Tibial nerve (tissue), 4 donors: ENCODE results near the gene SRGAP3. TPM values are rescaled to one million over a fixed set of nuclear protein-coding genes. Genes with fewer than 3 reads are reported as not detected.

Source experiments
- DNase-seq, 2 donors: peaks; one replicate each; pipeline ENCODE4 v3.0.0-alpha.2; 2019; ENCODE audit warnings: low spot score in 2 of 2
- H3K27ac ChIP-seq, 4 donors: fragments of 200-600 bp; sonication (generic) in 3 of 4; one replicate each; pipeline ENCODE4 v1.5.1; 2017 to 2019; ENCODE audit warnings: mild to moderate bottlenecking in 1 of 4
- H3K27me3 ChIP-seq, 2 donors: fragments of 200-600 bp; sonication (generic) in 1 of 2; one replicate each; pipeline versions ENCODE4 v1.5.1 to v1.6.0; 2017 to 2019
- H3K36me3 ChIP-seq, 3 donors: fragments of 200-600 bp; sonication (generic); one replicate each; pipeline ENCODE4 v1.5.1; 2018 to 2019
- H3K4me1 ChIP-seq, 4 donors: fragments of 200-600 bp; sonication (generic) in 3 of 4; one replicate each; pipeline ENCODE4 v1.5.1; 2017 to 2019
- H3K4me3 ChIP-seq, 4 donors: fragments of 200-600 bp; sonication (generic) in 3 of 4; one replicate each; pipeline ENCODE4 v1.5.1; 2017 to 2019; ENCODE audit warnings: mild to moderate bottlenecking in 1 of 4, moderate library complexity in 1 of 4
- H3K9me3 ChIP-seq, 4 donors: fragments of 200-600 bp; sonication (generic) in 3 of 4; one replicate each; pipeline ENCODE4 v1.5.1; 2017 to 2019
- CTCF ChIP-seq, 5 experiments: fragments of 200-600 bp in 3 of 5; fragments of 450-650 bp in 2 of 5; sonication (generic) in 3 of 5; IDR thresholded peaks; one replicate each; pipeline ENCODE4 v1.5.1; 2016 to 2019; ENCODE audit warnings: antibody characterized with exemption in 5 of 5, mild to moderate bottlenecking in 3 of 5, moderate library complexity in 2 of 5
- EP300 ChIP-seq, 2 donors: sonication (generic); formaldehyde crosslinking; IDR thresholded peaks; one replicate each; pipeline ENCODE4 v1.6.1; 2017; ENCODE audit warnings: antibody characterized with exemption in 2 of 2, mild to moderate bottlenecking in 1 of 2
- POLR2A ChIP-seq, 2 donors: fragments of 450-650 bp; IDR thresholded peaks; one replicate each; pipeline ENCODE4 v1.6.1; 2017; ENCODE audit warnings: antibody characterized with exemption in 2 of 2, mild to moderate bottlenecking in 2 of 2, moderate library complexity in 2 of 2
- WGBS, 2 donors: methylation state at CpG; one replicate each; pipeline ENCODE4 v1.1.5; 2018; 5-methylcytosine and 5-hydroxymethylcytosine counted together
- total RNA-seq, 4 donors: library from RNA; depleted of rRNA; stranded (reverse); fragments of >200 nt; gene quantifications; one replicate each; pipeline ENCODE4 v1.1.0, GENCODE V29; 2016

Gene SRGAP3
- total RNA-seq, 4 donors from 2014 or later, result 11.7 to 18.0 (median 15.1) TPM

DNA sequence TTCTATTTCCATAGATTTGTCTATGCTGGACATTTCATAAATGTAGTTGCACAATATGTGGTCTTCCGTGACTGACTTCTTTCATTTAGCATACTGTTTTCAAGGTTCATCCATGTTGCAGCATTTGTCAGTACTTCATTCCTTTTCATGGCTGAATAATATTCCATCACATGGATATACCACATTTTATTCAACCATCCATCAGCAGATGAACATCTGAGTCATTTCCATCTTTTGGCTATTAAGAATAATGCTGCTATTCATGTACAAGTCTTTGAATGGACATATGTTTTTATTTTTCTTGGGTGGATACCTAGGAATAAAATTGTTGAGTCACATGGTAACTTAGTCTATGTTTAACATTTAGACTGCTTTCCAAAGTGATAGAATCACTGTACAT lies 186.9 kb downstream of the SRGAP3 start:
- DNase-seq, result no peak
- TF ChIP-seq CTCF (IDR thresholded peaks at IDR 0.05) (no peak), POLR2A (IDR thresholded peaks at IDR 0.05) (no peak), EP300 (IDR thresholded peaks at IDR 0.05) (no peak)
- no peak overlapping the region for H3K4me3 ChIP-seq
- peaks cover 0 to 7% (median 0%) of the 10 kb centered on the region in 4 donors for H3K4me1 ChIP-seq
- H3K27me3 ChIP-seq, result no peaks in the 10 kb centered on the region
- no peaks in the 10 kb centered on the region for H3K9me3 ChIP-seq
- peaks cover 0 to 29% (median 0%) of the 10 kb centered on the region in 3 donors for H3K36me3 ChIP-seq
- H3K27ac ChIP-seq, result no peak overlapping the region
- WGBS, 2 donors, result 47 to 61% methylated on average over 1 of the region's 1 CpG

DNA sequence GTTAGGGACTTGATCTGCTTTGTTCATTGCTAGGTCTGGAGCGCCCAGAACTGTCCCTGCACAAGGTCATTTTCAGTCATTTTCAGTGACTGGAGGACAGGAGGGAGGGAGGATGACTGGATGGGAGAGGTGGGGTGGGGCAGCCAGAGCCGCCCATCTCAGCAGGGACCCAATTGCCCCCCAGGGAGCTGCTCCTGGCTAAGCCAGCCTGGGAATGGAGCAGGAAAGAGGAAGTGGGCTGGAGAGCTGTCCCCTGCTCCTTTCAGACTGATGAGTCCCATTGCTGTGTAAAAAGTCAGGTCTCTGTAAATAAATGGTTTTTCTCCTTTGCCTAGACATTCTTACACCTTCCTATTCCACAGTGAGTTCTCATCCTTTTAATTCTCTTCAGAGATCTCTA lies 187.8 kb downstream of the SRGAP3 start:
- TF ChIP-seq CTCF (IDR thresholded peaks at IDR 0.05) (no peak), POLR2A (IDR thresholded peaks at IDR 0.05) (no peak), EP300 (IDR thresholded peaks at IDR 0.05) (no peak)
- H3K4me3 ChIP-seq, result no peak overlapping the region
- no peak overlapping the region for H3K27ac ChIP-seq
- H3K36me3 ChIP-seq, result peaks cover 0 to 36% (median 0%) of the 10 kb centered on the region in 3 donors
- H3K9me3 ChIP-seq, result no peaks in the 10 kb centered on the region
- no peaks in the 10 kb centered on the region for H3K27me3 ChIP-seq
- no peak for DNase-seq
- peaks cover 0 to 4% (median 0%) of the 10 kb centered on the region in 4 donors for H3K4me1 ChIP-seq
- 92 to 94% methylated on average over 2 of the region's 2 CpGs for WGBS, 2 donors

GRCh38 chr3:9059489-9060400 lies 189.7 kb downstream of the SRGAP3 start:
- no peak overlapping the region for H3K27ac ChIP-seq
- H3K4me1 ChIP-seq, result peaks cover 0 to under 1% (median 0%) of the 10 kb centered on the region in 4 donors
- 84 to 87% methylated on average over 19 of the region's 19 CpGs for WGBS, 2 donors
- no peak overlapping the region for H3K4me3 ChIP-seq
- H3K9me3 ChIP-seq, result no peaks in the 10 kb centered on the region
- H3K27me3 ChIP-seq, result no peaks in the 10 kb centered on the region
- peaks cover 0 to 52% (median 0%) of the 10 kb centered on the region in 3 donors for H3K36me3 ChIP-seq
- no peak for DNase-seq
- TF ChIP-seq EP300 (IDR thresholded peaks at IDR 0.05) (no peak), CTCF (IDR thresholded peaks at IDR 0.05) (no peak), POLR2A (IDR thresholded peaks at IDR 0.05) (no peak)

GRCh38 chr3:9056581-9056980 lies 192.9 kb downstream of the SRGAP3 start:
- no peaks in the 10 kb centered on the region for H3K4me1 ChIP-seq
- H3K4me3 ChIP-seq, result no peak overlapping the region
- 64 to 86% methylated on average over 5 of the region's 5 CpGs for WGBS, 2 donors
- H3K36me3 ChIP-seq, result peaks cover 0 to 64% (median 0%) of the 10 kb centered on the region in 3 donors
- DNase-seq, result no peak
- no peaks in the 10 kb centered on the region for H3K27me3 ChIP-seq
- H3K9me3 ChIP-seq, result no peaks in the 10 kb centered on the region
- TF ChIP-seq POLR2A (IDR thresholded peaks at IDR 0.05) (no peak), EP300 (IDR thresholded peaks at IDR 0.05) (no peak), CTCF (IDR thresholded peaks at IDR 0.05) (no peak)
- H3K27ac ChIP-seq, result no peak overlapping the region
